ENCODE measurements around the gene CA9. TPM values are rescaled to one million over a fixed set of nuclear protein-coding genes. Genes with fewer than 3 reads are reported as not detected.

The CA9 gene
- total RNA-seq, 1 donor from 2014 or later, result 0.27 TPM

GRCh38 chr9:35714123-35714522, 40.4 kb downstream of the CA9 start:
- intact Hi-C loops (cut with micrococcal nuclease), result no loop called here

- intact Hi-C loops (cut with micrococcal nuclease), result no loop called here
Observed at GRCh38 chr9:35714579-35715252, 41.0 kb downstream of the CA9 start.

GRCh38 chr9:35716230-35716629, 42.5 kb downstream of the CA9 start:
- intact Hi-C loops (cut with micrococcal nuclease), result no loop called here

GRCh38 chr9:35717132-35717870, 43.6 kb downstream of the CA9 start:
- intact Hi-C loops (cut with micrococcal nuclease), result no loop called here

- intact Hi-C loops (cut with micrococcal nuclease), result no loop called here
Observed at GRCh38 chr9:35718721-35719511, 45.2 kb downstream of the CA9 start.

- intact Hi-C loops (cut with micrococcal nuclease), result no loop called here
Observed at GRCh38 chr9:35719546-35719945, 45.8 kb downstream of the CA9 start.

GRCh38 chr9:35723426-35723825, 49.7 kb downstream of the CA9 start:
- intact Hi-C loops (cut with micrococcal nuclease), result no loop called here

GRCh38 chr9:35723908-35724307, 50.2 kb downstream of the CA9 start:
- intact Hi-C loops (cut with micrococcal nuclease), result no loop called here

GRCh38 chr9:35725362-35725761, 51.6 kb downstream of the CA9 start:
- intact Hi-C loops (cut with micrococcal nuclease), result no loop called here

- intact Hi-C loops (cut with micrococcal nuclease), result no loop called here
Observed at GRCh38 chr9:35726931-35727330, 53.2 kb downstream of the CA9 start.

- intact Hi-C loops (cut with micrococcal nuclease), result loop anchor here (1.0 to 2.0 kb wide), 2 partner anchors 31 to 123 kb away; no protein-coding TSS in a partner anchor
Observed at GRCh38 chr9:35727676-35728040, 53.9 kb downstream of the CA9 start.

- intact Hi-C loops (cut with micrococcal nuclease), result loop anchor here (1.0 to 2.0 kb wide), 2 partner anchors 32 to 124 kb away; no protein-coding TSS in a partner anchor
Observed at GRCh38 chr9:35728041-35728971, 54.6 kb downstream of the CA9 start.

- intact Hi-C loops (cut with micrococcal nuclease), result loop anchor here (2.0 kb wide), 1 partner anchor 32 kb away; no protein-coding TSS in a partner anchor
Observed at GRCh38 chr9:35729101-35729500, 55.4 kb downstream of the CA9 start.

GRCh38 chr9:35729700-35730485, 56.2 kb downstream of the CA9 start:
- intact Hi-C loops (cut with micrococcal nuclease), result loop anchor here (2.0 to 5.0 kb wide), 4 partner anchors 33 to 1208 kb away; partner anchors contain the start of genes ATOSB, DNAJB5 and ENHO

GRCh38 chr9:35730486-35730854, 56.7 kb downstream of the CA9 start:
- intact Hi-C loops (cut with micrococcal nuclease), result loop anchor here (2.0 to 5.0 kb wide), 3 partner anchors 616 to 1208 kb away; partner anchors contain the start of genes ATOSB, DNAJB5 and ENHO

Other genes with a start within 250 kb of the CA9 start
- gene RUSC2, start 183.8 kb upstream of the CA9 start, total RNA-seq, result 3.1 and 3.9 TPM in 2 replicates
- 30.0 and 33.1 TPM in 2 replicates for gene TESK1, start 68.7 kb upstream of the CA9 start, total RNA-seq
- gene CD72, start 55.5 kb upstream of the CA9 start, total RNA-seq, result 7.0 and 7.3 TPM in 2 replicates
- gene SIT1, start 23.0 kb upstream of the CA9 start, total RNA-seq, result 198 and 205 TPM in 2 replicates
- gene RMRP, start 15.9 kb upstream of the CA9 start, total RNA-seq, result 5,282 and 6,266 TPM in 2 replicates
- 25.6 and 27.2 TPM in 2 replicates for gene CCDC107, start 15.6 kb upstream of the CA9 start, total RNA-seq
- gene ARHGEF39, start 8.7 kb upstream of the CA9 start, total RNA-seq, result 14.7 and 15.4 TPM in 2 replicates
- 5.9 and 6.0 TPM in 2 replicates for gene TPM2, start 16.0 kb downstream of the CA9 start, total RNA-seq
- gene TLN1, start 58.3 kb downstream of the CA9 start, total RNA-seq, result 360 and 382 TPM in 2 replicates
- 18.0 and 19.9 TPM in 2 replicates for gene CREB3, start 58.7 kb downstream of the CA9 start, total RNA-seq
- 54.1 and 62.3 TPM in 2 replicates for gene GBA2, start 75.3 kb downstream of the CA9 start, total RNA-seq
- 22.8 and 23.3 TPM in 2 replicates for gene RGP1, start 75.4 kb downstream of the CA9 start, total RNA-seq
- gene MSMP, start 80.3 kb downstream of the CA9 start, total RNA-seq, result 0.55 TPM in 1 of 2 replicates, not detected in the other
- gene NPR2, start 117.7 kb downstream of the CA9 start, total RNA-seq, result 9.6 and 10.2 TPM in 2 replicates
- 0.95 and 1.4 TPM in 2 replicates for gene SPAG8, start 138.3 kb downstream of the CA9 start, total RNA-seq
- gene HINT2, start 141.1 kb downstream of the CA9 start, total RNA-seq, result 55.0 and 55.7 TPM in 2 replicates
- not detected in 2 replicates for gene FAM221B, start 154.8 kb downstream of the CA9 start, total RNA-seq
- 1.7 and 2.6 TPM in 2 replicates for gene TMEM8B, start 155.3 kb downstream of the CA9 start, total RNA-seq
- gene OR13J1, start 196.5 kb downstream of the CA9 start, total RNA-seq, result not detected in 2 replicates
- gene HRCT1, start 232.3 kb downstream of the CA9 start, total RNA-seq, result not detected in 2 replicates
- gene SPAAR, start 235.6 kb downstream of the CA9 start, total RNA-seq, result not detected in 2 replicates